ENCODE data around the gene KRTAP26-1.

KRTAP26-1 gene

GRCh38 chr21:30289215-30289614, 30.9 kb downstream of the KRTAP26-1 start, which contains the start of gene KRTAP25-1:
Gene KRTAP25-1, minus strand, starts transcription at chr21:30289514. Its CDS starts 24 bp downstream, at chr21:30289490.
- no peak for DNase-seq (ENCODE audit: low read depth, low spot score)
- H3K4me3 ChIP-seq (ENCODE audit: low read length) = no peak within 1 kb of the TSS

- no peak for DNase-seq (ENCODE audit: low read depth, low spot score)
- no peak within 1 kb of the TSS for H3K4me3 ChIP-seq (ENCODE audit: low read length)
These were observed 37.3 kb downstream of the KRTAP26-1 start, which contains the start of gene KRTAP24-1 for GRCh38 chr21:30282850-30283249. Gene KRTAP24-1, minus strand, starts transcription at chr21:30282950. Its CDS starts 18 bp downstream, at chr21:30282932.

GRCh38 chr21:30271611-30272010, 48.5 kb downstream of the KRTAP26-1 start:
- H3K4me3 ChIP-seq (ENCODE audit: low read length) = no peak overlapping the region
- DNase-seq (ENCODE audit: low read depth, low spot score) = no peak

GRCh38 chr21:30271156-30271555, 49.0 kb downstream of the KRTAP26-1 start:
- no peak for DNase-seq (ENCODE audit: low read depth, low spot score)
- no peak overlapping the region for H3K4me3 ChIP-seq (ENCODE audit: low read length)

- no peak for DNase-seq (ENCODE audit: low read depth, low spot score)
- H3K4me3 ChIP-seq (ENCODE audit: low read length) = no peak overlapping the region
These were observed 50.1 kb downstream of the KRTAP26-1 start for GRCh38 chr21:30269803-30270530.

Measured in Jurkat, Clone E6-1 (cell line).